Stimulated activated CD8-positive, alpha-beta memory T cell treated with anti-CD3 and anti-CD28 coated beads, Interleukin-4, amount 100 ng/mL, for 4 hours (primary cell): ENCODE results near the gene NARS2.
"Not testable (repeated sequence)": the region's sequence is repeated elsewhere in the genome, so short reads cannot be mapped to it uniquely, and the experiment has no call there.

Source experiments
- DNase-seq, 2 donors: peaks; one replicate each; pipeline ENCODE4 v3.0.0-alpha.2; 2020; ENCODE audit warnings: low read depth in 2 of 2, low spot score in 1 of 2

NARS2 gene, protein sequence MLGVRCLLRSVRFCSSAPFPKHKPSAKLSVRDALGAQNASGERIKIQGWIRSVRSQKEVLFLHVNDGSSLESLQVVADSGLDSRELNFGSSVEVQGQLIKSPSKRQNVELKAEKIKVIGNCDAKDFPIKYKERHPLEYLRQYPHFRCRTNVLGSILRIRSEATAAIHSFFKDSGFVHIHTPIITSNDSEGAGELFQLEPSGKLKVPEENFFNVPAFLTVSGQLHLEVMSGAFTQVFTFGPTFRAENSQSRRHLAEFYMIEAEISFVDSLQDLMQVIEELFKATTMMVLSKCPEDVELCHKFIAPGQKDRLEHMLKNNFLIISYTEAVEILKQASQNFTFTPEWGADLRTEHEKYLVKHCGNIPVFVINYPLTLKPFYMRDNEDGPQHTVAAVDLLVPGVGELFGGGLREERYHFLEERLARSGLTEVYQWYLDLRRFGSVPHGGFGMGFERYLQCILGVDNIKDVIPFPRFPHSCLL

GRCh38 chr11:78574386-78575381 is at the start of gene NARS2:
TSS of gene NARS2 (minus strand) at chr11:78574864. CDS start at chr11:78574488, 376 bp downstream.
- peak; percentile 96 to 99 for DNase-seq

DNA sequence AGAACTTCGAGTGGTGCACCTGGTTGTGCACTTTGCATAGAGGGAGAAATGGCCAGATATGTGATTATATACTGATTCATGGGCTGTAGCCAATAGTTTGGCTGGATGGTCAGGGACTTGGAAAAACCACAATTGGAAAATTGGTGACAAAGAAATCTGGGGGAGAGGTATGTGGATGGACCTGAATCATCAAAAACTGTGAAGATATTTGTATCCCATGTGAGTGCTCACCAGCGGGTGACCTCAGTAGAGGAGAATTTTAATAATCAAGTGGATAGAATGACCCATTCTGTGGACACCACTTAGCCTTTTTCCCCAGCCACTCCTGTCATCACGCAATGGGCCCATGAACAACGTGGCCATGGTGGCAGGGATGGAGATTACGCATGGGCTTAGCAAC is 48.0 kb upstream of the NARS2 start:
- DNase-seq, result no peak

DNA sequence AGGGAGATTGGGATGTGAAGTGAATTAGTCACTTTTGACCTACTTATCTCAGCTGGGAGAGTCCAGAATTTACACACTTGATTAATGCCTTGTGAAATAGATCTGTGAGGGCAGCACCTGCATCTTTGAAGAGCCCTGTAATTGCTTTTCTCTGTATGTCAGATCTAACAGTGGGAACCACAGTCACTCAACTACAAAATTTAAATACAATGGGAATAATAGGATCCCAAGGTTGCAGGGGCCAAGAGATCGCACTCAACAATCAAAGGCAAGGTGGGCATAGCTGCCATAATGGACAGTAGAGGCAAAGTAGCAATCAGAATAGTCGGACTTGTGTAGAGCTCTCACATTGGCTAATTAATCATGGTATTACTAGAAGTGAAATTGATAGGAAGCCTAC is 45.5 kb upstream of the NARS2 start:
- no peak for DNase-seq

- no peak for DNase-seq
Measured at GRCh38 chr11:78615724-78616123, 41.1 kb upstream of the NARS2 start.

DNA sequence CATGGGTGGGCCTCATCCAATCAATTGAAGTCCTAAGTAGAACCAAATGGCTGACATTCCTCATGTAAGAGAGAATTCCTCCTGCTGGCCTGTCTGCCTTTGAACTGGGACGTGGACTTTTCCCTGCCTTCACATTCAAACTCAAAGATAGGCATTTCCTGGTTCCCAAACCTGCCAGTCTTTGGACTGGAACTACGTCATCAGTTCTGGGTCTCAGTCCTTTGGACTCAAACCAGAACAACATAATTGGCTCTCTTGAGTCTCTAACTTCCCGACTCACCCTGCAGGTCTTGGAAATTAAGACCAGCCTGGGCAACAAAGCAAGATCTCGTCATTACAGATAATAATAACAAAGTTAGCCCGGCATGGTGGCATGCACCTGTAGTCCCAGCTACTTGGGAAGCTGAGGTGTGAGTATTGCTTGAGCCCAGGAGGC is 38.7 kb upstream of the NARS2 start:
- no peak for DNase-seq

DNA sequence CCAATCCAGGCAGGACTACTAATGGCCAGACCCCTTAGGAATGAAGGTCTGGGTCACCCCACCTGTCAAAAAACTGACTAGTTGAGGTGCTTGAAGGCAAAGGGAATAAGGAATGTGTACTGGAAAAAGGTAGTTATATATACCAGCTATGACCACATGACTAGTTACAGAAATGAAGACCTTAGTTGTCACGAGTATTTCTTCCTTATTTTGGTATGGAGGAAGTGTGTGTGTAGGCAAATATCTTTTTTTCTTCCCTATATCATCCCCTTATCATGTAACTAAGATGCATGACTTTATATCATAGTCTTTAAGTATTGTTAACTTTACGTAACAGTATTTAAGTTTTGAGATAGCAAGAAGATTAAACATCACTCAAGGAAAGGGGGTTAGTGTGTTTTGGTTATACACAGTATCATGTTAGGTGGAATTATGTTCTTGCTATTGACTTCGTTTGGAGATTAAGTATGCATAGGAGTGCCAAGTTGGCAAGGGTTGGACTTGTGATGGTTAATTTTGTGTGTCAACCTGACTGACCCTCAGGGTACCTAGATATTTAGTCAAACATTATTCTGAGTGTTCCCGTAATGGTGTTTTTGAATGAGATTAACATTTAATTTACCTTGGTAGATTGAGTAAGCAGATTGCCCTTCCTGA is 38.2 kb upstream of the NARS2 start:
- no peak for DNase-seq

- DNase-seq, result not testable (repeated sequence)
Measured at GRCh38 chr11:78609321-78609720, 34.7 kb upstream of the NARS2 start.

- DNase-seq, result no peak
Measured at GRCh38 chr11:78607696-78608095, 33.0 kb upstream of the NARS2 start.

GRCh38 chr11:78606667-78607066 is 32.0 kb upstream of the NARS2 start:
- DNase-seq, result no peak

GRCh38 chr11:78605296-78605695 is 30.6 kb upstream of the NARS2 start:
- DNase-seq, result no peak

DNA sequence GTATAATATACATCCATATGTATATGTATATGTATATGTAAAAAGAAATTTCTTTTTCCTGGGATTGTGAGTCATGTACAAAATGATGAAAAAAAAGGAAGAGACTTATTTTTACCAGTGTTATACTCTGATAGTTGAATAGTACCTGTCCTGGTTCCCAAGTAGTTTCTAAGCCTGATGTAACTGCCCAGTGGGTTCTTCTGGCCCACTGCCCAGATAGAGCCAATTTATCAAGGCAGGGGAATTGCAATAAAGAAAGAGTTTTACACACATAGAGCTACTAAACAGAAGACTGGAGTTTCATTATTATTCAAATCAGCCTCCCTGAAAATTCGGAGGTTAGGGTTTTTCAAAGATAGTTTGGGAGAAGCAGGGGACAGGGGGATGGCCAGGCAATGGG is 29.1 kb upstream of the NARS2 start:
- DNase-seq, result no peak

DNA sequence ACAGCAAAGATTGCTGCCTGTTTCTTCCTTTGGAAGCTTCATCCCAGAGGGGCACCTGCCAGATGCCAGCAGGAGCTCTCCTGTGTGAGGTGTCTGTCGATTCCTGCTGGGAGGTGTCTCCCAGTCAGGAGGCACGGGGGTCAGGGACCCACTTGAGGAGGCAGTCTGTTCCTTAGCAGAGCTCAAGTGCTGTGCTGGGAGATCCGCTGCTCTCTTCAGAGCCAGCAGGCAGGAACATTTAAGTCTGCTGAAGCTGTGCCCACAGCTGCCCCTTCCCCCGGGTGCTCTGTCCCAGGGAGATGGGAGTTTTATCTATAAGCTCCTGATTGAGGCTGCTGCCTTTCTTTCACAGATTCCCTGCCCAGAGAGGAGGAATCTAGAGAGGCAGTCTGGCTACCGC is 28.1 kb upstream of the NARS2 start:
- not testable (repeated sequence) for DNase-seq

DNA sequence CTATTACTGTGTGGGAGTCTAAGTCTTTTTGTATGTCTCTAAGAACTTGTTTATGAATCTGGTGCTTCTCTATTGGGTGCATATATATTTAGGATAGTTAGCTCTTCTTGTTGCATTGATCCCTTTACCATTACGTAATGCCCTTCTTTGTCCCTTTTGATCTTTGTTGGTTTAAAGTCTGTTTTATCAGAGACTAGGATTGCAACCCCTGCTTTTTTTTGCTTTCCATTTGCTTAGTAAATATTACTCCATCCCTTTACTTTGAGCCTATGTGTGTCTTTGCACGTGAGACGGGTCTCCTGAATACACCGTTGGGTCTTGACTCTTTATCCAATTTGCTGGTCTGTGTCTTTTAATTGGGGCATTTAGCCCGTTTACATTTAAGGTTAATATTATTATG is 26.4 kb upstream of the NARS2 start:
- not testable (repeated sequence) for DNase-seq

DNA sequence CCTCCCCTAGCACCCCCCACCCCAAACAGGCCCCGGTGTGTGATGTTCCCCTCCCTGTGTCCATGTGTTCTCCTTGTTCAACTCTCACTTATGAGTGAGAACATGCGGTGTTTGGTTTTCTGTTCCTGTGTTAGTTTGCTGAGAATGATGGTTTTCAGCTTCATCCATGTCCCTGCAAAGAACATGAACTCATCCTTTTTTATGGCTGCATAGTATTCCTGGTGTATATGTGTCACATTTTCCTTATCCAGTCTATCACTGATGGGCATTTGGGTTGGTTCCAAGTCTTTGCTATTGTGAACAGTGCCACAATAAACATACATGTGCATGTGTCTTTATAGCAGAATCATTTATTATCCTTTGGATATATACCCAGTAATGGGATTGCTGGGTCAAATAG is 22.9 kb upstream of the NARS2 start:
- not testable (repeated sequence) for DNase-seq

DNA sequence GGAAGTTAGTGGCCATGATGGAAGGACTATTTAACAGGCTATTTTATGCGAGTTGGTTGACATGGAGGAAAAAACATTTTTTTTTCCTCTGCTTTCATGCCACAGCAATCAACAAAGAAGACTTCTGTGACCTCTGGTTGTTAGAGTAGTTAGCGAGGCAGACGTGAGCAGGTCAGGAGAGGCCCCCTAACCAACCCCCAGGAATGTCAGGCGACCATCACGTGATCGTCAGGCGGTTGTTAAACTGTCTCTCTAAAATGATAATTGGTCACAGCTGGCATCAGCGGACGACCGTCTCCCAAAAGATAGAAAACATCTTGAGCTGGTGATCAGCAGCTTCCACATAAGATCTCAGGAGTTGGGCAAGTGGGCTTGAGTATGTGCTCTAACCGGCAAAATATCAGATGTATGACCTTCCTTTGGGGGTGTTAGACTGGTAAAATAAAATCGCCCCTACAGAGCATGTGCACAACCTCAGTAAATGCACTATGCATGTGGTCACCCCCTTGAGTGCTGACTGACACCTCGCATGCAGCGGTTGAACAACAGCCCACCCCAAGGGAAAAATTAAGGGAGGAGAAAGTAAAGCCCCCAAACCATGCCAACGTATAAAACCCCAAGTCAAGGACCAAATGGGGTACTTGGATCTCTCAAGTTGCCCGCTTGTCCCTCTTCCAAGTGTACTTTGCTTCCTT is 20.9 kb upstream of the NARS2 start:
- no peak for DNase-seq

DNA sequence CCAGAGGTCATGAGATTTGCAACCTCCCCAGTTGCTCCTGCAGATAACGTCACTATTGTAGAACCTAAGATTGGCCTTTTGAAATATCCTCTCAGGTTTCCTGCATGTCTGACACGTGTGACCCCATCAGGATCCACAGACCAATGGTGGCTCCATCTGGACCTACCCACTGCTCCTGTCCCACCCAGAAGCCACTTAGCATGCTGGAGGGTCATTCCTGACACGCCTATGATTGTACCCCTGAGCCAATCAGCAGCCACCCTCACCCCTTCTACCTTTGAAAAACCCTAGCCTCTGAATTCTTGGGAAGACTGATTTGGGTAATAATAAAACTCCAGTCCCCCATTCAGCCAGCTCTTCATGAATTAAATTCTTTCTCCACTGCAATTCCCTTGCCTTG is 20.1 kb upstream of the NARS2 start:
- DNase-seq, result no peak

DNA sequence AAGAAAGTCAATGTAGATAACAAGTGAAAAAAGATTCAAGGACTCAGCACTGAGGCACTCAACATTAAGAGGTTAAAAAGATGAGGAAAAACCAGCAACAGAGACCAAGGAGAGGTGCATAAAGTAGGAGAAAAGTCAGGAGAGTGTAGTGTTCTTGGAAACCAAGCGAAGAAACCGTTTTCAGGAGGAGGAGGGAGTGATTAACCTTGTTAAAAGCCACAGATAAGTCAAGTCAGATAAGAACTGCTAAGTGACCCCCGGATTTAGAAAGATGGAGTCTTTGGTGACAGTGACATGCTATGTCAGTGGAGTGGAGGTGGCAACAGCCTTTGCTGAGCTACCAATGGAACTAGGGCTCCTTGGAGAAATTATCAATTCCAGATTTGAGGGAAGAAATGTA is 13.9 kb upstream of the NARS2 start:
- DNase-seq, result no peak

DNA sequence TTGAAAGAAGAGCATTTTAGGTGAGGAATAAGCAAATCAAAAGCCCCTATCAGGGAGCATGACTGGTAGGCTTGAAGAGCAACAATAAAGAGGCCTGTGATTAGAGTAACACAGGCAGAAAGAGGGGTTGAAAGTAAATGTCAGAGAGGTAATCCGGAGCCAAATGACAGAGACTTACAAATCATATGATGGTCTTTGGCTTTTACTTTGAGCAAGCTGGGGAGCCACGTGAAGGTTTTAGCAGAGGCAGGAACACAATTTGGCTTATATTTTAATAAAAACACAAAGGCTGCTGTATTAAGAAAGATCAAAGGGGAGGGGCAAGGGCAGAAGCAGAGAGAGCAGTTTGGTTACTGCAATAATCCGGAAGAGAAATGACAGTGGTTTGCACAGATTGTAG is 12.8 kb upstream of the NARS2 start:
- DNase-seq, result no peak

- no peak for DNase-seq
Measured at GRCh38 chr11:78586452-78587046, 11.9 kb upstream of the NARS2 start.

DNA sequence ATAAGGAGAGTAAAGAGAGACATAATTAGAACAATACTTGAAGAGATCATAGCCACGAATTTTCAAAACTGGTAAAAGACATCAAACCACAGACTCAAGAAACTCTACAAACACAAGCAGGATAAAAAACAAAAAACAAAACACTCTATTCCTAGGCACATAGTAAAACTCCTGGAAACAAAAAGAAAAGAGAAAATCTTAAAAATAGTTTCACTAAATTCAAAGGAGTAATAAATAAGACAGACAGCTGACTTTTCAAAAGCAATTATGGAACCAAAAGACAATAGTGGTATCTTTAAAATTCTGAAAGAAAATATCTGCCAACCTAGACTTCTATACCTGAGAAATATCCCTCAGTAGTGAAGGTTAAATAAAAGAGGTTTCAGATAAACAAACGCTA is 9.2 kb upstream of the NARS2 start:
- DNase-seq, result no peak
